ENCODE measurements around the gene FNTB.

The FNTB gene, protein sequence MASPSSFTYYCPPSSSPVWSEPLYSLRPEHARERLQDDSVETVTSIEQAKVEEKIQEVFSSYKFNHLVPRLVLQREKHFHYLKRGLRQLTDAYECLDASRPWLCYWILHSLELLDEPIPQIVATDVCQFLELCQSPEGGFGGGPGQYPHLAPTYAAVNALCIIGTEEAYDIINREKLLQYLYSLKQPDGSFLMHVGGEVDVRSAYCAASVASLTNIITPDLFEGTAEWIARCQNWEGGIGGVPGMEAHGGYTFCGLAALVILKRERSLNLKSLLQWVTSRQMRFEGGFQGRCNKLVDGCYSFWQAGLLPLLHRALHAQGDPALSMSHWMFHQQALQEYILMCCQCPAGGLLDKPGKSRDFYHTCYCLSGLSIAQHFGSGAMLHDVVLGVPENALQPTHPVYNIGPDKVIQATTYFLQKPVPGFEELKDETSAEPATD

DNA sequence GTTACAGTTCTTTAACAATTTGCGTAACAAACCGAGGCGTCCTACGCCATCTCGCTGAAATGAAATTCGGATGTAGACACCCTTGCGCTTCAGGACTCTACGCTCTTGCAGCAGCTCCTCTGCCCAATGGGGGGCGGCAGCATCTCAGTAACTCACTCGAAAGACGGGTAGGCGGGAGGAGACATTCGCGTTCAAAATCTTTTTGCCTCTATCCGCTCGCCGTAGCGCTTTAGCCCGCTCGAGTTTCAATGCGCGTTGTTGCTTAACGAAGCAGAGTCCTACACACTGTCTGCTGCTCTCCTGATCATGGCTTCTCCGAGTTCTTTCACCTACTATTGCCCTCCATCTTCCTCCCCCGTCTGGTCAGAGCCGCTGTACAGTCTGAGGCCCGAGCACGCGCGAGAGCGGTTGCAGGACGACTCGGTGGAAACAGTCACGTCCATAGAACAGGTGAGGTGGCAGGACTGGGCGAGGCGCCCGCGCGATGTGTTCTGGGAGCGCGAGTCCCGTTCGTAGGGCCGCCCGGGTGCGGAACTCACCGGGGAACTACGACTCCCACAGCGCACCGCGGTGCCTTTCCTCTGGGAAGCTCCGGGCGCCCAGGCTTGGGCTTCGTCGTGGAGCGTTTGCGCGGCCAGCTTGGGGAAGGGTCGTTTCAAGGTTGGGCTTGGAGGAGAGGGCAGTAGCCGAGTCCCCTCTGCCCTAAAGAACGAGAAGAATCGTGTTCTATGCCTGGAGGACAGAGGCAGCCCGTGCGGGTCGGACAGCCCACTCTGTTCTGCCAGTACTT is at the start of gene FNTB:
Gene FNTB (plus strand): TSS at position 248 of the 790 bp plus-strand sequence. CDS start 59 bp downstream, at position 307.
- peaks cover 17% of the 10 kb centered on the region for H3K4me1 ChIP-seq (ENCODE audit: control insufficient read depth, insufficient read depth, low read length, unreplicated experiment)
- peak within 1 kb of the TSS; percentile 99 for H2AFZ ChIP-seq (ENCODE audit: low read length, unreplicated experiment)
- peak within 1 kb of the TSS; percentile 92 for H3K4me3 ChIP-seq (ENCODE audit: low read depth, low read length)
- H3K79me2 ChIP-seq (ENCODE audit: control insufficient read depth, insufficient read depth, low read length, unreplicated experiment): peaks cover 19% of the 10 kb centered on the region
- no peaks in the 10 kb centered on the region for H3K27me3 ChIP-seq (ENCODE audit: insufficient read depth, low read length)
- H3K36me3 ChIP-seq (ENCODE audit: insufficient read depth, low read length): no peaks in the 10 kb centered on the region
- H3K27ac ChIP-seq (ENCODE audit: low read depth, low read length): peak within 1 kb of the TSS; percentile 71

GRCh38 chr14:64937171-64937820 is 49.4 kb upstream of the FNTB start:
- H3K27me3 ChIP-seq (ENCODE audit: insufficient read depth, low read length): no peaks in the 10 kb centered on the region
- no peak overlapping the region for H3K27ac ChIP-seq (ENCODE audit: low read depth, low read length)
- peaks cover 14% of the 10 kb centered on the region; the same call in 1 of the 2 replicates for H3K36me3 ChIP-seq (ENCODE audit: insufficient read depth, low read length)
- H2AFZ ChIP-seq (ENCODE audit: low read length, unreplicated experiment): no peak overlapping the region
- no peak overlapping the region for H3K4me3 ChIP-seq (ENCODE audit: low read depth, low read length)
- no peaks in the 10 kb centered on the region for H3K79me2 ChIP-seq (ENCODE audit: control insufficient read depth, insufficient read depth, low read length, unreplicated experiment)
- H3K4me1 ChIP-seq (ENCODE audit: control insufficient read depth, insufficient read depth, low read length, unreplicated experiment): no peaks in the 10 kb centered on the region

DNA sequence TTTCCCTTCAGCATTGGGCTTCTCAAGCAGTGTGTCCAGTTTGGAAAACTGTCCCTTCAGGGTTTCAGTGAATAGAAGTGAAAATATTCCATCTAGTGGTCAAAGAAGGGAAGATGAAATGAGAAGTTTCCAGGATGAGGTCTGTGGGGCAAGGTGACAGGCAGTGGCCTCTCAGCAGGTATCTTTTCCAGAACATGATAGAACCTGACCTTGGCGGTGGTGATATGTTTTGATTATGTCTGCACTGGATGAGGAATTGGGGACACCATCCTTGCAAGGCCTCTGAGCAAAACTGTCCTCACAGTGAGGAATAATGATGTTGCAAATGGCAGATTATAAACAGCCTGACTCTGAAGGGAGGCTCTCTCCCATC is 48.9 kb upstream of the FNTB start:
- Histone ChIP-seq H3K27ac (ENCODE audit: low read depth, low read length) (no peak overlapping the region), H3K79me2 (ENCODE audit: control insufficient read depth, insufficient read depth, low read length, unreplicated experiment) (no peaks in the 10 kb centered on the region)

GRCh38 chr14:64938972-64939816 is 47.5 kb upstream of the FNTB start:
- Histone ChIP-seq H3K4me1 (ENCODE audit: control insufficient read depth, insufficient read depth, low read length, unreplicated experiment) (no peaks in the 10 kb centered on the region), H3K4me3 (ENCODE audit: low read depth, low read length) (no peak overlapping the region), H3K36me3 (ENCODE audit: insufficient read depth, low read length) (no peaks in the 10 kb centered on the region), H3K27ac (ENCODE audit: low read depth, low read length) (no peak overlapping the region), H3K27me3 (ENCODE audit: insufficient read depth, low read length) (no peaks in the 10 kb centered on the region), H3K79me2 (ENCODE audit: control insufficient read depth, insufficient read depth, low read length, unreplicated experiment) (no peaks in the 10 kb centered on the region), H2AFZ (ENCODE audit: low read length, unreplicated experiment) (no peak overlapping the region)

More for the DNA sequence above, 48.9 kb upstream of the FNTB start:
- no peaks in the 10 kb centered on the region for H3K27me3 ChIP-seq (ENCODE audit: insufficient read depth, low read length)
- H3K4me3 ChIP-seq (ENCODE audit: low read depth, low read length): no peak overlapping the region
- H3K4me1 ChIP-seq (ENCODE audit: control insufficient read depth, insufficient read depth, low read length, unreplicated experiment): no peaks in the 10 kb centered on the region
- H3K36me3 ChIP-seq (ENCODE audit: insufficient read depth, low read length): peaks cover 9% of the 10 kb centered on the region; the same call in 1 of the 2 replicates
- H2AFZ ChIP-seq (ENCODE audit: low read length, unreplicated experiment): no peak overlapping the region

DNA sequence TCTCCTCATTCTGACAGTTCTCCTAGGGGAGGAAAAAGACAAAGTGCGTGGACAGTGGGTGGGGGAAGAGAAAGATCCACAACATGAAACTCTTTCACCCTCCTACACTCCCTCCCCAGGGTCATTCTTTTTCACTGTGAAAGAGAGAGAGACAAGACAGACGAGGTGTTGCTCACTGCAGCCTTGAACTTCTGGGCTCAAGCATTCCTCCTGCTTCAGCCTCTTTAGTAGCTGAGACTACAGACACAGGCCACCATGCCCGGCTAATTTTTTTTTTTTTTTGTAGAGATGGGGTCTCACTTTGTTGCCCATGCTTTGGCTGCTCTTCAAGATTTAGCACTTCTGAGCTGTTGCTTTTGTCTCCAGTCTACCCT is 46.9 kb upstream of the FNTB start:
- Histone ChIP-seq H3K4me1 (ENCODE audit: control insufficient read depth, insufficient read depth, low read length, unreplicated experiment) (no peaks in the 10 kb centered on the region), H3K27me3 (ENCODE audit: insufficient read depth, low read length) (no peaks in the 10 kb centered on the region), H2AFZ (ENCODE audit: low read length, unreplicated experiment) (no peak overlapping the region), H3K4me3 (ENCODE audit: low read depth, low read length) (no peak overlapping the region), H3K79me2 (ENCODE audit: control insufficient read depth, insufficient read depth, low read length, unreplicated experiment) (no peaks in the 10 kb centered on the region), H3K27ac (ENCODE audit: low read depth, low read length) (no peak overlapping the region), H3K36me3 (ENCODE audit: insufficient read depth, low read length) (no peaks in the 10 kb centered on the region)

DNA sequence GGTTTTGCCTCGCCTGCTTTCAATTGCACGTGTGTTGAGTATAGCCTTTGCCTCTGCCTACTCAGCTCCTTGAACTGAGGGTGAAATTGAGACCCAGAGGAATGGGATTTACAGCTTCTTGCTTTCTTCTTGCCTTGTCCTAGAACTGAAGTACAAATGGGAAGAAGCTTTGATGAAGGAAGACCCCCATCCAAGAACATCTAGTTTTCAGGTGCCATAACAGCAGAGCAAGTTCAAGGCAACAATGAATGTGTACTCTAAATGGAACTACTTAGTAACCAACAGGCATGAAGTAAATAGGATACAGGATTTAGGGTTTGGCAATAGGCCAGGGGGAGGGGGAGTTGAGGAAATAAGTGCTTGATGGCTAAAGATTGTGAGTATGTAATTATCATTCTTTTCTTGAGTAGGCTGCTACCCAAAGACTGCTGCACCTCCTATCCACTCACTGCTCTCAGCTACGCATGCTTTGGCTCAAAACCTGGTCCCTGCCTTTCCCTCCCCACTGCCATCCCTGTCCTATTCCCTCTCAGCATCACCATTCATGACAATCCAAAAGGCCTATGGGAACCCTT is 46.3 kb upstream of the FNTB start:
- Histone ChIP-seq H3K27me3 (ENCODE audit: insufficient read depth, low read length) (no peaks in the 10 kb centered on the region), H3K4me1 (ENCODE audit: control insufficient read depth, insufficient read depth, low read length, unreplicated experiment) (no peaks in the 10 kb centered on the region), H3K79me2 (ENCODE audit: control insufficient read depth, insufficient read depth, low read length, unreplicated experiment) (no peaks in the 10 kb centered on the region), H3K36me3 (ENCODE audit: insufficient read depth, low read length) (no peaks in the 10 kb centered on the region), H2AFZ (ENCODE audit: low read length, unreplicated experiment) (no peak overlapping the region), H3K27ac (ENCODE audit: low read depth, low read length) (no peak overlapping the region), H3K4me3 (ENCODE audit: low read depth, low read length) (no peak overlapping the region)

DNA sequence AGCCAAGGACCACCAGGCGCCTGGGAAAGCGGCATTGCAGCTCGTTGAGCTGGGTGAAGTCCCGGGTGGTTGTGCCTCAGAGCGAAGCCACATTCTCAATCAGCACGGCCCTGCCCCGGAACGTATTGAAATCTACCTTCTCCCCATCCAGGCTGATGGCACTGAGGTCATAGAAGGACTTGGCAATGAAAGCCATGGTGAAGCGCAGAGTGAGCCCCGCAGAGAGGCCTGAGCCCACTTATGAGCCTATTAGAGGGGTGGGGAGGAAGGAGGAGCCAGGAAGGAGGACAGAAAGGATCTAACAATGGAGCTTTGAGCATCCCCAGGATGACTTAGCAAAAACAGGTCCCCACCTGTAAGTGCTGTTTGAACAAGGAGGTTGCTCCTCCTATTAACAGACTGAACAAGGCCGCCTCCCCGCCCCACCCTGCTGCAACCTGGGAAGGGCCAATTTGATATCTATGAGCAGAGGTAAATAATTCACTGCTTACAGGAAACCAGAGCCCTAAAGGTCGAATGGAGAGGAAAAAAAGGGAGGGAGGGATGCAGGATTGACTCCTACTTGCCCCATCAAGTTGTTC is 44.1 kb upstream of the FNTB start, which contains the start of gene GPX2:
Gene GPX2 (minus strand): TSS at position 215 of the 581 bp plus-strand sequence. CDS start 19 bp downstream, at position 196.
- H3K36me3 ChIP-seq (ENCODE audit: insufficient read depth, low read length): no peaks in the 10 kb centered on the region
- H3K4me1 ChIP-seq (ENCODE audit: control insufficient read depth, insufficient read depth, low read length, unreplicated experiment): no peaks in the 10 kb centered on the region
- no peak within 1 kb of the TSS for H3K27ac ChIP-seq (ENCODE audit: low read depth, low read length)

DNA sequence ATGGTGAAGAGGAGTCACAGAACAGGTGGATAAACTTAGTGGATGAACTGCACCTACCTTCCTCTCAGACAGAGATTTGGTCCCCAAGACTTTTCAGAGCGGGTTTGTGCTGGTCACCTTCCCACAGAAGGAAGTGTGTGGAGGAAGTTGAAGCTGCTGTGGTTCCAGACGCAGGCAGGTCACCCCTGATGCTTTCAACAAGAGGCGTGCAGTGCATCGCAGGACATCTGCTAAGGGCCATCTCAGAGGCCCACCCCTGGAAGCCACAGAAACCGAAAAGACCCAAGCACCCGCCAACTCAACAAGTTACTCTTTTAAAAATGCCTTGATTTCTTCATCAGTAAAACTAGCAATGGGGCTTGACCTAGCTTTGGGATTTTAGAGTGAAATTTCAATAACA is 43.1 kb upstream of the FNTB start:
- Histone ChIP-seq H3K4me1 (ENCODE audit: control insufficient read depth, insufficient read depth, low read length, unreplicated experiment) (no peaks in the 10 kb centered on the region), H2AFZ (ENCODE audit: low read length, unreplicated experiment) (no peak overlapping the region)

More for the DNA sequence above, 44.1 kb upstream of the FNTB start, which contains the start of gene GPX2:
- no peaks in the 10 kb centered on the region for H3K79me2 ChIP-seq (ENCODE audit: control insufficient read depth, insufficient read depth, low read length, unreplicated experiment)
- no peaks in the 10 kb centered on the region for H3K27me3 ChIP-seq (ENCODE audit: insufficient read depth, low read length)
- H2AFZ ChIP-seq (ENCODE audit: low read length, unreplicated experiment): no peak within 1 kb of the TSS
- H3K4me3 ChIP-seq (ENCODE audit: low read depth, low read length): no peak within 1 kb of the TSS

DNA sequence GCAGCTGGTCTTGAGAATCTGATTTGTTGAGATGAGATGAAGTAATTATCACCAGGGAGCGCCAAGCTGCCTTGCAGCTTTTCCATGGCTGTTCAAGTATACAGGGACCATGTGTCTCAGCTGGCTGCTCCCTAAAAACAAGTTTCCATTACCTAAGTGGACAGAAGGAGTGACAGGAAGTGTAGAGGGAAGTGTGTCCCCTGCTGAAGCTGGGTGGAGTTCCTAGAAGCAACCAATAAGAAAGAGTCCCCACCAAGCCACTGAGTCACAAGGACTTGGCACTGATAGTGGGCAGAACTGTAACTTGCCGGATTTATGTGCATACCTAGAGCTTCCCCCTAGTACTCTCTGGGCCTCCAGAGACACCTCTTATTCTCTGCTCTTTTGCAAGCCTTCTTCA is 42.7 kb upstream of the FNTB start:
- H3K27me3 ChIP-seq (ENCODE audit: insufficient read depth, low read length): no peaks in the 10 kb centered on the region
- no peak overlapping the region for H3K27ac ChIP-seq (ENCODE audit: low read depth, low read length)
- H3K4me3 ChIP-seq (ENCODE audit: low read depth, low read length): no peak overlapping the region
- H3K4me1 ChIP-seq (ENCODE audit: control insufficient read depth, insufficient read depth, low read length, unreplicated experiment): no peaks in the 10 kb centered on the region
- H3K36me3 ChIP-seq (ENCODE audit: insufficient read depth, low read length): no peaks in the 10 kb centered on the region
- no peaks in the 10 kb centered on the region for H3K79me2 ChIP-seq (ENCODE audit: control insufficient read depth, insufficient read depth, low read length, unreplicated experiment)
- H2AFZ ChIP-seq (ENCODE audit: low read length, unreplicated experiment): no peak overlapping the region

More for the DNA sequence above, 43.1 kb upstream of the FNTB start:
- Histone ChIP-seq H3K27me3 (ENCODE audit: insufficient read depth, low read length) (no peaks in the 10 kb centered on the region), H3K36me3 (ENCODE audit: insufficient read depth, low read length) (no peaks in the 10 kb centered on the region), H3K4me3 (ENCODE audit: low read depth, low read length) (no peak overlapping the region), H3K79me2 (ENCODE audit: control insufficient read depth, insufficient read depth, low read length, unreplicated experiment) (no peaks in the 10 kb centered on the region), H3K27ac (ENCODE audit: low read depth, low read length) (no peak overlapping the region)

All from ACC112 (cell line).